DOHH2 (cell line): Measurements from ENCODE around the gene STARD13.

Experiments used
- H3F3A ChIP-seq: fragments of 200-600 bp; sonication (generic), shearing (Covaris generic); 2 replicates; pipeline ENCODE4 v1.6.0; 2016; ENCODE audit warnings: antibody characterized with exemption, mild to moderate bottlenecking; ENCODE audit not compliant: control insufficient read depth, insufficient read depth
- H3K27ac ChIP-seq: fragments of 200-600 bp; sonication (generic); 2 replicates; pipeline ENCODE4 v1.5.1; 2014; ENCODE audit warnings: low read depth, mild to moderate bottlenecking, low read length, moderate library complexity
- H3K27me3 ChIP-seq: fragments of 200-600 bp; sonication (generic); 2 replicates; pipeline ENCODE4 v1.6.1; 2014; ENCODE audit warnings: mild to moderate bottlenecking, low read length, mixed read lengths; ENCODE audit not compliant: control insufficient read depth
- H3K36me3 ChIP-seq: fragments of 200-600 bp; sonication (generic); 2 replicates; pipeline ENCODE4 v1.6.1; 2014; ENCODE audit warnings: mild to moderate bottlenecking, low read length, moderate library complexity, mixed read lengths; ENCODE audit not compliant: control insufficient read depth
- H3K4me1 ChIP-seq: fragments of 200-600 bp; sonication (generic); 2 replicates; pipeline ENCODE4 v1.6.1; 2014; ENCODE audit warnings: mild to moderate bottlenecking, low read length, mixed read lengths; ENCODE audit not compliant: control insufficient read depth
- H3K4me2 ChIP-seq: fragments of 200-600 bp; sonication (generic); 2 replicates; pipeline ENCODE4 v1.6.0; 2014; ENCODE audit warnings: mild to moderate bottlenecking, low read length, moderate library complexity
- H3K4me3 ChIP-seq: fragments of 200-600 bp; sonication (generic); 2 replicates; pipeline ENCODE4 v1.5.1; 2014; ENCODE audit warnings: mild to moderate bottlenecking, low read length, mixed read lengths
- H3K79me2 ChIP-seq: fragments of 200-600 bp; sonication (generic); 2 replicates; pipeline ENCODE4 v1.6.1; 2014; ENCODE audit warnings: mild to moderate bottlenecking, low read length, mixed read lengths; ENCODE audit not compliant: control insufficient read depth
- H3K9me2 ChIP-seq: fragments of 200-600 bp; sonication (generic); replicated peaks from 2 replicates; pipeline ENCODE4 v1.6.1; 2014; ENCODE audit warnings: mild to moderate bottlenecking, low read length, mixed read lengths; ENCODE audit not compliant: control insufficient read depth
- H3K9me3 ChIP-seq: fragments of 200-600 bp; sonication (generic); 2 replicates; pipeline ENCODE4 v1.6.1; 2014; ENCODE audit warnings: antibody characterized with exemption, low read length, mixed read lengths; ENCODE audit not compliant: control insufficient read depth, insufficient read depth
- H4K20me1 ChIP-seq: fragments of 200-600 bp; sonication (generic); 2 replicates; pipeline ENCODE4 v1.6.0; 2014; ENCODE audit warnings: low read depth, mild to moderate bottlenecking, antibody characterized with exemption, low read length, moderate library complexity; ENCODE audit not compliant: control insufficient read depth, insufficient read depth
- CTCF ChIP-seq: fragments of 200-600 bp; sonication (generic); IDR thresholded peaks from one replicate; pipeline ENCODE4 v1.5.1; 2014; ENCODE audit warnings: antibody characterized with exemption, mild to moderate bottlenecking, low read depth, low read length; ENCODE audit not compliant: poor library complexity, severe bottlenecking
- EZH2phosphoT487 ChIP-seq: fragments of 200-600 bp; sonication (generic); IDR thresholded peaks from 2 replicates; pipeline ENCODE4 v1.6.1; 2017; ENCODE audit warnings: borderline replicate concordance, mild to moderate bottlenecking, antibody characterized with exemption, low read length, moderate library complexity, mixed read lengths

STARD13 gene

GRCh38 chr13:33323801-33324510 is 38.4 kb upstream of the STARD13 start:
- no peaks in the 10 kb centered on the region for H4K20me1 ChIP-seq
- no peaks in the 10 kb centered on the region for H3K9me3 ChIP-seq
- no peak overlapping the region for H3K4me2 ChIP-seq
- H3K27me3 ChIP-seq, result no peaks in the 10 kb centered on the region
- no peaks in the 10 kb centered on the region for H3K9me2 ChIP-seq
- no peaks in the 10 kb centered on the region for H3K36me3 ChIP-seq
- H3F3A ChIP-seq, result no peaks in the 10 kb centered on the region
- TF ChIP-seq EZH2phosphoT487 (no peak), CTCF (no peak)
- H3K79me2 ChIP-seq, result no peaks in the 10 kb centered on the region
- H3K4me1 ChIP-seq, result no peaks in the 10 kb centered on the region
- H3K27ac ChIP-seq, result no peak overlapping the region
- H3K4me3 ChIP-seq, result no peak overlapping the region

DNA sequence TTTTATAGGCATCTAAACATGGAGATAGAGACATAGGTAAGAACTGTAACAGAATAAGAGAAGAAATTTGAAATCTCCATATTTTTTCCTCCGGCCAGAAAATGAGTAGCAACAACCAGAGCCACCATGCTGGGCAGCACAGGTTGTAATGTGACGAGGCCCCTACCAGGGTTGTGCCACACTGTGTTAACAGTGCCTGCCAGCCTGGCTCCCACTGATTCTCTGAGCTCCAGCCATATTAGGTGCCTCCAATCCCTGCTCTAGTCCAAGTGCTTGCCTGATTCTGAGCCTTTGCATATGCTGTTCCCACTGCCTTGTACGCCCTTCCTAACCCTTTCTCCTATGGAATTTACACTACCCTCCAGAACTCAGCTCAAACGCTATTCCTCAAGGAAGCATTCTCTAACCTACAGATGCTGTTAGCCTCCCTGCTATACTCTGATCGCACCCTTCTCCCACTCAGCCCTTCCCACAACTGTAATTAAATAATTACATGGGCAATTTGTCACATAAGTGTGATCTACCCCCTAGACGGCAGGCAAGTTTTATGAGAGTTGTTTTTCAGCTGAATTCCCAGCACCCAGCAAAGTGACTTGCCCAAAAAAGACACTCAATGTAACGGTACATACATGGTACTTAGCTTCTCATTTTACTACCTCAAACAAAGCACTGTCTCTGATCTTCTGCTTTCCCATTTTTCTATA is 37.6 kb upstream of the STARD13 start:
- Histone ChIP-seq H3F3A (no peaks in the 10 kb centered on the region), H3K27ac (no peak overlapping the region), H3K9me2 (no peaks in the 10 kb centered on the region), H3K27me3 (no peaks in the 10 kb centered on the region), H3K4me2 (no peak overlapping the region), H3K4me1 (no peaks in the 10 kb centered on the region), H4K20me1 (no peaks in the 10 kb centered on the region), H3K79me2 (no peaks in the 10 kb centered on the region), H3K4me3 (no peak overlapping the region), H3K9me3 (no peaks in the 10 kb centered on the region), H3K36me3 (no peaks in the 10 kb centered on the region)
- TF ChIP-seq CTCF (no peak), EZH2phosphoT487 (no peak)

GRCh38 chr13:33322543-33322809 is 36.9 kb upstream of the STARD13 start:
- no peaks in the 10 kb centered on the region for H3K79me2 ChIP-seq
- TF ChIP-seq CTCF (no peak), EZH2phosphoT487 (no peak)
- no peaks in the 10 kb centered on the region for H3K9me2 ChIP-seq
- no peaks in the 10 kb centered on the region for H4K20me1 ChIP-seq
- H3K9me3 ChIP-seq, result no peaks in the 10 kb centered on the region
- no peaks in the 10 kb centered on the region for H3K36me3 ChIP-seq
- no peak overlapping the region for H3K4me3 ChIP-seq
- no peaks in the 10 kb centered on the region for H3K4me1 ChIP-seq
- H3F3A ChIP-seq, result no peaks in the 10 kb centered on the region
- H3K27me3 ChIP-seq, result no peaks in the 10 kb centered on the region
- H3K4me2 ChIP-seq, result no peak overlapping the region
- H3K27ac ChIP-seq, result no peak overlapping the region
